Neuronal stem cell (in vitro differentiated cells): ENCODE data around the gene MTERF4.
A peak's percentile ranks its signal among the peaks of the same experiment; 100 is the strongest.

Experiments
- DNase-seq: peaks from one replicate; pipeline ENCODE4 v3.0.0-alpha.2; 2013; ENCODE audit warnings: low spot score
- H2AFZ ChIP-seq: one replicate; pipeline ENCODE4 v1.6.1; 2013; ENCODE audit warnings: mild to moderate bottlenecking, low read length, inconsistent platforms
- H2AK5ac ChIP-seq: 2 replicates; pipeline ENCODE4 v1.6.1; 2013; ENCODE audit warnings: low read depth, mild to moderate bottlenecking, inconsistent platforms, low read length, moderate library complexity, mixed read lengths
- H2BK120ac ChIP-seq: 2 replicates; pipeline ENCODE4 v1.6.1; 2013; ENCODE audit warnings: low read depth, mild to moderate bottlenecking, inconsistent platforms, low read length, moderate library complexity, mixed read lengths
- H2BK12ac ChIP-seq: one replicate; pipeline ENCODE4 v1.6.1; 2013; ENCODE audit warnings: low read length, inconsistent platforms
- H2BK15ac ChIP-seq: 2 replicates; pipeline ENCODE4 v1.6.1; 2013; ENCODE audit warnings: mild to moderate bottlenecking, low read length, inconsistent platforms, mixed read lengths
- H2BK5ac ChIP-seq: one replicate; pipeline ENCODE4 v1.6.1; 2013; ENCODE audit warnings: inconsistent platforms, mild to moderate bottlenecking, low read length, moderate library complexity
- H3K14ac ChIP-seq: one replicate; pipeline ENCODE4 v1.6.1; 2013; ENCODE audit warnings: low read length, inconsistent platforms
- H3K18ac ChIP-seq: 2 replicates; pipeline ENCODE4 v1.6.1; 2013; ENCODE audit warnings: low read length, inconsistent platforms
- H3K23ac ChIP-seq: 2 replicates; pipeline ENCODE4 v1.6.1; 2013; ENCODE audit warnings: low read depth, mild to moderate bottlenecking, mixed read lengths, low read length, inconsistent platforms; ENCODE audit not compliant: poor library complexity
- H3K27ac ChIP-seq: replicated peaks from 3 replicates; pipeline ENCODE4 v1.5.1; 2013; ENCODE audit warnings: low read length, inconsistent platforms
- H3K27me3 ChIP-seq, 3 experiments: 2 replicates each; pipeline ENCODE4 v1.6.1; 2013; ENCODE audit warnings: low read length in 3 of 3, mild to moderate bottlenecking in 2 of 3, inconsistent platforms in 1 of 3, low read depth in 1 of 3, mixed read lengths in 1 of 3, moderate library complexity in 1 of 3; ENCODE audit not compliant: control insufficient read depth in 3 of 3, insufficient read depth in 3 of 3
- H3K36me3 ChIP-seq, 2 donors: replicated peaks in 1 of 2; 2 replicates each; pipeline ENCODE4 v1.6.1; 2013; ENCODE audit warnings: low read length in 2 of 2; ENCODE audit not compliant: control insufficient read depth in 2 of 2, insufficient read depth in 2 of 2
- H3K4ac ChIP-seq: 2 replicates; pipeline ENCODE4 v1.6.1; 2013; ENCODE audit warnings: inconsistent platforms, mild to moderate bottlenecking, low read length, moderate library complexity
- H3K4me1 ChIP-seq, 2 donors: 1 replicate in 1 of 2; 2 replicates in 1 of 2; pipeline ENCODE4 v1.6.1; 2013; ENCODE audit warnings: low read length in 2 of 2, low read depth in 1 of 2; ENCODE audit not compliant: control insufficient read depth in 2 of 2, insufficient read depth in 1 of 2
- H3K4me2 ChIP-seq: one replicate; pipeline ENCODE4 v1.6.1; 2013; ENCODE audit warnings: mild to moderate bottlenecking, low read length, inconsistent platforms; ENCODE audit not compliant: insufficient read depth, poor library complexity, severe bottlenecking
- H3K4me3 ChIP-seq, 2 donors: 2 replicates each; pipeline ENCODE4 v1.5.1; 2013; ENCODE audit warnings: low read length in 2 of 2, mild to moderate bottlenecking in 2 of 2, inconsistent platforms in 1 of 2, moderate library complexity in 1 of 2
- H3K79me1 ChIP-seq: one replicate; pipeline ENCODE4 v1.6.1; 2013; ENCODE audit warnings: low read depth, mild to moderate bottlenecking, inconsistent platforms, low read length, moderate library complexity
- H3K9ac ChIP-seq: one replicate; pipeline ENCODE4 v1.6.1; 2013; ENCODE audit warnings: mild to moderate bottlenecking, low read depth, low read length, inconsistent platforms; ENCODE audit not compliant: poor library complexity
- H3K9me3 ChIP-seq, 2 donors: replicated peaks in 1 of 2; 2 replicates each; pipeline versions ENCODE3 to v1.6.1; 2013; ENCODE audit warnings: low read length in 2 of 2, mild to moderate bottlenecking in 2 of 2, inconsistent platforms in 1 of 2, low read depth in 1 of 2, mixed read lengths in 1 of 2, moderate library complexity in 1 of 2; ENCODE audit not compliant: control insufficient read depth in 2 of 2, insufficient read depth in 1 of 2
- H4K8ac ChIP-seq: one replicate; pipeline ENCODE4 v1.6.1; 2013; ENCODE audit warnings: low read depth, mild to moderate bottlenecking, inconsistent platforms, low read length, moderate library complexity
- H4K91ac ChIP-seq: one replicate; pipeline ENCODE4 v1.6.1; 2013; ENCODE audit warnings: low read length, low read depth, mild to moderate bottlenecking, inconsistent platforms; ENCODE audit not compliant: poor library complexity
- WGBS, 2 donors: extraction: QIAGEN DNeasy Blood & Tissue Kit; methylation state at CpG; one replicate each; pipeline ENCODE4 v1.1.7; 2013; ENCODE audit warnings: missing lambda C conversion rate in 2 of 2, mixed read lengths in 1 of 2; ENCODE audit not compliant: insufficient read length in 2 of 2, insufficient replicate concordance in 1 of 2; ENCODE audit errors: extremely low coverage in 2 of 2; 5-methylcytosine and 5-hydroxymethylcytosine counted together

Gene MTERF4

DNA sequence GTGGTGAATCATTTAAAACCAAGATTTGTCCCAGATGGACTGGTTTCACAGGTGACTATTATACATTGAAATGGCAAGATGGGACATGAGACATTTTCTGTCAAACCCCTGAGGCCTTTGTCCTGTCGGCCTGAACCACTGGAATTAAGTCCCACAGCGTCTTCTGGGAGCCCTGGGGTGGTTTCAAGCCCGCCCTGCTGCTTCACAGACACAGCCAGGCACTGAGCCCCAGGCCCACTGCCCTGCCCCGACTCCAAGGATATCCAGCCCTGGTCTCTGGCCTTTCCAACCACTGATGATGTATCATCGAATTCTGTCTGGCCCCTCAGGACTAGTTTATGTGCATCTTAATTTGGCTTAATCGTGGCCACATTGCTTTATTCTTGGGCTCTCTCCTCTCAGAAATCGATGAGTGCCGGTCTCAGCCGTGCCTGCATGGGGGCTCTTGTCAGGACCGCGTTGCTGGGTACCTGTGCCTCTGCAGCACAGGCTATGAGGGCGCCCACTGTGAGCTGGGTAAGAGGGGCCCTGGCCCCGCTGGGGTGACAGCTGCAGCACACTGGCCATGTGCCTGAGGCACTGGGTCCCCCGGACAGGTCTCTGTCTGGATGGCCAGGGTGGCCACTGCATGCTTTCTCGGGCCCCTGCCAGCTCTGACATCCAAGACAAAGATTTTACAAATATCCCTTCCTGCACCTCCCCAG is 39.5 kb downstream of the MTERF4 start:
- H3K4ac ChIP-seq = no peak overlapping the region
- H3K4me2 ChIP-seq = no peak overlapping the region
- H3K36me3 ChIP-seq = no peaks in the 10 kb centered on the region
- H2BK120ac ChIP-seq = no peak overlapping the region
- no peak overlapping the region for H3K23ac ChIP-seq
- peaks cover 0 to 53% (median 0%) of the 10 kb centered on the region in 3 experiments for H3K27me3 ChIP-seq
- no peak overlapping the region for H3K9ac ChIP-seq
- peaks cover 2% of the 10 kb centered on the region for H3K79me1 ChIP-seq
- peak overlapping the region; percentile 31 for H3K14ac ChIP-seq
- no peak overlapping the region for H2AFZ ChIP-seq
- H4K8ac ChIP-seq = peak overlapping the region; percentile 17
- H3K9me3 ChIP-seq = no peaks in the 10 kb centered on the region
- H3K18ac ChIP-seq = no peak overlapping the region
- H3K4me3 ChIP-seq = no peak overlapping the region
- no CpG with 5 or more reads among the region's 15 CpGs for WGBS, 2 donors
- no peak overlapping the region for H2BK15ac ChIP-seq
- no peak for DNase-seq
- H3K27ac ChIP-seq = no peak overlapping the region
- no peak overlapping the region for H4K91ac ChIP-seq
- H2BK5ac ChIP-seq = no peak overlapping the region
- no peak overlapping the region for H2BK12ac ChIP-seq
- peaks cover 0 to 3% of the 10 kb centered on the region in 2 donors for H3K4me1 ChIP-seq
- no peak overlapping the region for H2AK5ac ChIP-seq

DNA sequence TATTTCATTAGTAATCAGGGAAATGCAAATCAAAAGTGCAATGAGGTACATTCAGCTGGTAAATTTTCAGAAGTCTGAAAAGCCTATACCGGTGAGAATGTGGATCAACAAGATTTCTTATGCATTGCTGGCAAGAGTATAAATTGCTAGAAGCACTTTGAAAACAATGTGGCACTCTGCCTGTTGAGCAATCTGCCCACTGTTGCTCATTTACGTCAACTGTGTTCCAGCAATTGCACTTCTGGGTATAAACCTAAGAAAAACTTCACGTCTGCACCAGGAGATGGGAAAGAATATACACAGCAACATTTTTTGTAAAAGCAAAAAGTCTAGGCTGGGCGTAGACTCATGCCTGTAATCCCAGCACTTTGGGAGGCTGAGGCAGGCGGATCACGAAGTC is 40.8 kb downstream of the MTERF4 start:
- H3K4me2 ChIP-seq = no peak overlapping the region
- H2BK12ac ChIP-seq = no peak overlapping the region
- no peak overlapping the region for H3K4ac ChIP-seq
- H3K27me3 ChIP-seq = peaks cover 0 to 43% (median 0%) of the 10 kb centered on the region in 3 experiments
- H3K36me3 ChIP-seq = no peaks in the 10 kb centered on the region
- no peak overlapping the region for H3K23ac ChIP-seq
- H4K91ac ChIP-seq = no peak overlapping the region
- no CpG with 5 or more reads among the region's 6 CpGs for WGBS, 2 donors
- no peak overlapping the region for H3K27ac ChIP-seq
- peaks cover 0 to 3% of the 10 kb centered on the region in 2 donors for H3K4me1 ChIP-seq
- no peak overlapping the region for H2BK120ac ChIP-seq
- H3K79me1 ChIP-seq = no peaks in the 10 kb centered on the region
- no peak overlapping the region for H3K18ac ChIP-seq
- DNase-seq = no peak
- no peak overlapping the region for H2AK5ac ChIP-seq
- no peak overlapping the region for H3K4me3 ChIP-seq
- no peak overlapping the region for H4K8ac ChIP-seq
- H3K14ac ChIP-seq = no peak overlapping the region
- H2BK15ac ChIP-seq = no peak overlapping the region
- no peak overlapping the region for H2BK5ac ChIP-seq
- no peak overlapping the region for H2AFZ ChIP-seq
- H3K9me3 ChIP-seq = no peaks in the 10 kb centered on the region
- H3K9ac ChIP-seq = no peak overlapping the region

DNA sequence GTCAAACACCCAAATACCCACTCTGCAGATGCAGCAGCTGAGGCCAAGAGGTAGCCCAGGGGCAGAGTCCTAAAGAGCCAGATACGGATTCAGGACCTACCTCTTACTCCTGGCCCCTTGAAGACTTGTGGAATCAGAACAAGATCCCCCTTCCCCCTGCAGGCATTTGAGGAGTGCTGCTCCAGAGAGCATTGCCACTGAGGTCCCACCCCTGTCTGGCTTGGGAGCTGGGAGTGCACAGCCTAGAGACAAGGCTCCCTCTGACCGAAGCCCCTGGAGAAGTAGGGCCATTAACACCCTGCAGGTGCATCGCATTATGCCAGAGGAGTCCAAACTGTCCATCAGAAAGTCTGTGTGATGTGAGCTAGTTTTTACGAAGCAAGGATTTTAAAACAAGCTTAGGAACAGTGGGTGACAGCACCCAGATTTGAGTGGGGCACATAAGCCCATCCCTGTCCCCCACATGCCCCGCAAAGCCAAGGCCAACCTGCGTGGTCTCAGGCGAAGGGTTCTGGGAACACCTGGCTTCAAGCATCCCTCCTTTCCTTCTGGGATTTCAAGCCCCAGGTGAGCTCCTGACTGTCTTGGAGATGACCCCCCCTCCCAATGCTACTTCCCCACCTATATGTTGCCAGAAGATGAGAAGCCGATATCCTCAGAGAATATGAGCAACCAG is 48.4 kb downstream of the MTERF4 start:
- Histone ChIP-seq H2BK5ac (no peak overlapping the region), H2AFZ (no peak overlapping the region), H3K23ac (no peak overlapping the region), H2BK120ac (no peak overlapping the region), H3K36me3 (no peaks in the 10 kb centered on the region), H4K8ac (no peak overlapping the region), H3K4me1 (no peaks in the 10 kb centered on the region), H3K4me2 (no peak overlapping the region), H3K9me3 (no peaks in the 10 kb centered on the region), H2AK5ac (no peak overlapping the region), H3K27me3 (peaks cover 0 to 27% (median 2%) of the 10 kb centered on the region in 3 experiments), H3K4me3 (no peak overlapping the region), H3K4ac (no peak overlapping the region), H2BK15ac (no peak overlapping the region), H3K18ac (no peak overlapping the region), H4K91ac (no peak overlapping the region), H3K14ac (peak overlapping the region; percentile 38), H3K9ac (no peak overlapping the region), H3K79me1 (peaks cover 3% of the 10 kb centered on the region), H3K27ac (no peak overlapping the region), H2BK12ac (no peak overlapping the region)
- no CpG with 5 or more reads among the region's 8 CpGs for WGBS, 2 donors
- no peak for DNase-seq

DNA sequence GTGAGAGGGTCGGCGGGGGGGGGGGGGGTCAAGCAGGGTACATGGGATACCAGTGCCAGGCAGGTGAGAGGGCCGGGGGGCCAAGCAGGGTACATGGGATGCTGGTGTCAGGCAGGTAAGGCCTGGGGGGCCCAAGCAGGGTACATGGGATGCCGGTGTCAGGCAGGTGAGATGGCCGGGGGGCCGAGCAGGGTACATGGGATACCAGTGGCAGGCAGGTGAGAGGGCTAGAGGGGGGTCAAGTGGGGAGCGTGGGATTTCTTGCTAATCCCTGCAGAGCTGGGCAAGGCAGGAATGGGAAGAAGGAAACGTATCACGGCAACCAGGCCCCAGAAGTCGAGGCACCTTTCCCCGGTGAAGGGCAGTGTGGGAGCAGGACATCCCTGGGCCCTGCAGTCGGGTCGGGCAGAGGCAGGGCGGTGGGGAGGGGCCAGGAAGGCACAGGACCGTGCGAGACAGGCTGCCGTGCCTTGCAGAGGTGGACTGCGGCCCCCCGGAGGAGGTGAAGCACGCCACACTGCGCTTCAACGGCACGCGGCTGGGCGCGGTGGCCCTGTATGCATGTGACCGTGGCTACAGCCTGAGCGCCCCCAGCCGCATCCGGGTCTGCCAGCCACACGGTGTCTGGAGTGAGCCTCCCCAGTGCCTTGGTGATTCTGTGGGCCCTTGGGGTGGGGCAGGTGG is 49.3 kb downstream of the MTERF4 start:
- no peak overlapping the region for H2BK12ac ChIP-seq
- no peak overlapping the region for H4K8ac ChIP-seq
- H4K91ac ChIP-seq = no peak overlapping the region
- peaks cover 0 to 29% (median 2%) of the 10 kb centered on the region in 3 experiments for H3K27me3 ChIP-seq
- no peak overlapping the region for H2AK5ac ChIP-seq
- peak overlapping the region; percentile 21 for H3K14ac ChIP-seq
- H2BK120ac ChIP-seq = no peak overlapping the region
- no peak overlapping the region for H3K4me2 ChIP-seq
- no peak for DNase-seq
- H2BK5ac ChIP-seq = no peak overlapping the region
- H3K27ac ChIP-seq = no peak overlapping the region
- H3K4me3 ChIP-seq = no peak overlapping the region
- no peak overlapping the region for H3K9ac ChIP-seq
- no peak overlapping the region for H3K4ac ChIP-seq
- no peaks in the 10 kb centered on the region for H3K4me1 ChIP-seq
- no peaks in the 10 kb centered on the region for H3K36me3 ChIP-seq
- H3K23ac ChIP-seq = no peak overlapping the region
- no peaks in the 10 kb centered on the region for H3K9me3 ChIP-seq
- H2AFZ ChIP-seq = no peak overlapping the region
- WGBS, 2 donors = no CpG with 5 or more reads among the region's 31 CpGs
- no peak overlapping the region for H3K18ac ChIP-seq
- H2BK15ac ChIP-seq = no peak overlapping the region
- H3K79me1 ChIP-seq = peaks cover 3% of the 10 kb centered on the region
